Stimulated activated CD4-positive, alpha-beta T cell treated with anti-CD3 and anti-CD28 coated beads, Interleukin-12 subunit alpha, Interleukin-12 subunit beta, amount 100 ng/mL, for 48 hours (primary cell): ENCODE results near the gene FNDC1.
"Not testable (repeated sequence)": the region's sequence is repeated elsewhere in the genome, so short reads cannot be mapped to it uniquely, and the experiment has no call there.

Experiments used
- DNase-seq, 3 donors: peaks; one replicate each; pipeline ENCODE4 v3.0.0-alpha.2; 2020; ENCODE audit warnings: low read depth in 2 of 3, low spot score in 1 of 3

Gene FNDC1

DNA sequence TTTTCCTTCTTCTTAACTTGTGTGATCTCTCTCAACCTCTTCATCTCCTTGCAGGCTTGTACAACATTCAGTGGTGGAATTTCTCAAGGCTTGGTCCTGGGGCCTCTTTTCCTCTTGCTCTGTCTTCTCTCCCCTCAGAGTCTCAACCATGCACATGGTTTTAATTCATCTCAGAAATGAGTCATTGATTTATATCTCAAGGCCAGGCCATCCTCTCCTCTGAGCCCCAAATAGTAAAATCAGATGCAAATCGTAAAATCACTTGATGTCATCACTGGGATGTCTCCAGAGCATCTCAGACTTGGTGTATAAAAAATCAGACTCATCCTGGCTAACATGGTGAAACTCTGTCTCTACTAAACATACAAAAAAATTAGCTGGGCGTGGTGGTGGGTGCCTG, 85.0 kb downstream of the FNDC1 start:
- DNase-seq = no peak

DNA sequence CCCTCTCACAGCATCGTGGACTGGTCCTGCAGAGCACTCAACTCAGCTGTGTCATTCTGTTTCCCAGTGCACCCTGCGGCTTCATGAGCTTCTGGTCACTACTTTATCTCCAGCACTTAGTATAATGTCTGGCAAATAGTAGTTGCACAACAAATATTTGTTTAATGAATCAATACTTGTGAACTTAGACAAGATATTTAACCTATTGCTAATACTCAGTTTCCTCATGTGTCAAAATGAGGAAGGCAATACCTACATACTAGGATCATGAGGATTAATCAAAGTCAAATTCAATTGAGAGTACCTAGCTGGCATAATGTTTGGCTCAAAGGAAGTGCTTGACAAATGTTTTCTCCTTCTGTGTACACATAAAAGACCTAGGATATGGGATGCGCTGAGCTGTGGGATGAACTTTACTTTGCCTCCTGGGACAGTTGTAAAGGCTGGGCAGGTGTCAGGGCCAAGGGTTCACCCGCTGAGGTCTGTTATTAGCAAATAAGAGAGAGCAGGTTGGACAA, 86.3 kb downstream of the FNDC1 start:
- no peak for DNase-seq

DNA sequence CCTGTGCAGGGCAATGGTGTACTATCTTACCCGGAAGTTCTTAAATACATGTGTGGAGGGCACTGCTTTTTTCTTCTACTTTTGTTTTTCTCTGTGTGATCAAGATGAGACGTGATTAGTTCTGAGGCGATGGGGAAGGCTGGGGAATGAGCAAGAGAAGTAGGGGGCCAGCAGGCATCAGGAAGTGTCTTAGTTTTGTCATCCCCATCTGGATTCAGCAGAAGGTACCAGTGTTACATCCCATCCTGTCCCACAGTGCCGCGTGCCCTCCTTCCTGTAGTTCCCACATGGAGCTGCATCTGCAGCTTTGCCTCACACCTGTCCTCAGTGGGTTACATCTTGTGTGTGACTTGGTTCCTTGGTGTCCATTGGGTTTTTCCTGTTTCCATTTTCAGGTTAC, 86.9 kb downstream of the FNDC1 start:
- no peak for DNase-seq

DNA sequence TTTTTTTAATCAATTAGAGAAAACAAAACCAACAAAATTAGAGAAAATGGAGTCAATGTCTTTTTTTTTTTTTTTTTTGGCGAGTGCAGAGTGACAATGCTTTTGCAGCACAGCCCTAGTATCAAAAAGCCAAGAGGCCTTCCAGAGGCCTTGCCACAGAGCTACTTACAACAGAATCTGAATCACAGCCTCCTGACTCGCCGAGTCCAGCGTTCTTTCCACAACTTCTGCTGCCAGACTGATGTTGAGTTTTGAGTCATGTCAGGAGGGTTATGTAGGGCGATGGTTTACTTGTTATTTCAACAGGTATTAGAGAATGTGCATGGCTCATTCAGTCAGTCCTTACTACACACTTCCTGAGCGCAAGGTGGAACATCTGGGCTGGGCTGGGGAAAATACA, 88.6 kb downstream of the FNDC1 start:
- DNase-seq = no peak

DNA sequence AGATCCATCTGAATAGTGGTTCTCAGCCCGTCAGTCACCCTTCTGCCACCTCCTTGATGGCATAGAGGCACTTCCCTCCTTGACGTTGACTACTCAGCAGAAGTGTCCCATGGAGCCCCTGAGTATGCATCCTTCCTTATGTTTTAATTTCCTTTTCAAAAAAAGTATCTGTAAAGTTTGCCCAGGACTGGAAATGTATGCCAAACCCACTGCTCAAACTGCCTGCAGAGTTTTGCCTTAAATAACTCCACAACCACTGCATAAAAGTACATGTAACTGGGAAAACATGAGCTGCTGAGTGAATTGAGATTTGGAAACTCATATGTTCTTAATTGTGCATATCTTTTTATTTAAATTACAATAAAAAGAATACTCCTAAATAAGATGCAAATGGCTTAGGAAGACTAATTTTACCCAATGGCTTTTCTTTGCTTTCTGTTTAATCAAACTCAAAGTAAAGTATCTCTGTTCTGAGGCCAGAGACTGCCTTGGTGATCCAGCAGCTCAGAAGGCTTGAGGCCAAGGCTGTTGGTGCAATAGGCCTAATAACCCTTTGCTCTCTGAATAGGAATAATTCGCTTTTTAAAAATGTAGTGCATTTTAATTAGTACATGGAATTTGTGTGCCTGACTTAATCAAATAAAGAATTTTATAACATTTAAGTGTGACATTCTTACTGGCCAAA, 90.4 kb downstream of the FNDC1 start:
- DNase-seq = no peak

DNA sequence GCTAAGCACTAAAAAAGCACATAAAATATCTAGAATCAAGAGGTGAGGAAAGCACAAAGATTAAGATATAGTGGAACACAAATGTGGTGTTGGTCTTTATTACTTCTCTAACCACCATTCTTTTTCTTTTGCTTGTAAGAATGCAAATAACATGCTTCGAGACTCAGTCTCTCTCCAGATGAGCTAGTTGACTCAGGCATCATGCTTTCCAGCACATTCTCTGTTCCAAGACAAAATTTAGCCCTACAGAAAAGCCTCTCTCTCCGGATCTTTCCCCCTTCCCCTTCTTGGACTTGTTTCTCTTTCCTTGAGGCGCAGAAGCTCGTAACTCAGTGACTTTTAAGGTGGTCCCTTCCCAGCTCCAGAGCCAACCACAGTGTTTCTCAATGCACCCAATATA, 91.0 kb downstream of the FNDC1 start:
- no peak for DNase-seq

DNA sequence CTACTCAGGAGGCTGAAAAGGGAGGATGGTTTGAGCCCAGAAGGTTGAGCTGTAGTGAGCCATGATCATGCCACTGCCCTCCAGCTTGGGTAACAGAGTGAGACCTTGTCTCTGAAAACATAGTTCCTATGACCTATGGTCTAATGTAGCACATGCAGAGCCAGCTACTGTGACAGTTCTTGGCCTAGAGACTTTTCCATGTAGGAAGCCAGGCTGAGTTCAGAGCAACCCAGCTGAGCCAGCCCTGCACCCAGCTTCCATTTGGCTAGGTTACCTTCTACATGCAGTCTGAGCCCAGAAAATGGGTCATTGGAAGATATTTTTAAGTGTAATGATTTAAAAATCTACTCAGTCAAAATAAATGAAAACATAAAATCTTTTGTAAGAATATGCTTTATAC, 92.8 kb downstream of the FNDC1 start:
- no peak for DNase-seq

DNA sequence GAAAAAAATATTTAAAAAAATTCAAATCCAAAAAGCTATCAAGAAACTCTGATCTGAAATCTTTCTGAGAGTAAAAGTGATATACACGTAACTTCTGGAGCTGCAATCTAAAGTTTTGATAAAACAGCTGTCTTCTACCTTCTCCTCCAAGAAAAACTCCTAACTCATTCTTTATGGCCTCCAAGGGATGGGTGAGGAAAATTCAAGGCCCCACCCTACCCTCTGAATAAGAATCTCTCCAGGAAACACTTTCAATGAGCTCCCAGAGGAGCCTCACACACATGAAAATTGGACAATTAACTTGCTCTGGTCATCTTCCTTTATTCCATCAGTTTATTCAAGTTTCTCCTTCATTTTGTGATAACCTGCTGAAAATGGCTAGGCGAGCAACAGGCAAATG, 93.4 kb downstream of the FNDC1 start:
- no peak for DNase-seq

DNA sequence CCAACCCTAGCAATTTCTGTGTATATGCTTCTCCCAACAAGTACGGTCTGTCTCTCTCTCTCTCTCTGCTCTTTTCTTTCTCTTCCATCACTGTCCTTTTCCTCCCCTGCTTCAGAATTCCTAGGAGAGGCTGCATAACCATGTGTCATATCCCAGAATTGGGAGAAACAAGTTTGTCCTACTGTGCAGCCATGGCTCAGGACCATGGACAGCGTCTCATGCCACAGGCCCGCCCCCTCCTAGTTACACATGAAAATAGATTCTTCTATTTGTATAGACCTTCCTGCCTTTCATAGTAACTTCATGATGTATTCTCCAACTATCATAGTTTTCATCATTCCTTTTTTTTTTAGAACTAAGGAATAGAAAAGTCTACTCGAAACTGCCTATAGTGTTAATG, 98.0 kb downstream of the FNDC1 start:
- no peak for DNase-seq

DNA sequence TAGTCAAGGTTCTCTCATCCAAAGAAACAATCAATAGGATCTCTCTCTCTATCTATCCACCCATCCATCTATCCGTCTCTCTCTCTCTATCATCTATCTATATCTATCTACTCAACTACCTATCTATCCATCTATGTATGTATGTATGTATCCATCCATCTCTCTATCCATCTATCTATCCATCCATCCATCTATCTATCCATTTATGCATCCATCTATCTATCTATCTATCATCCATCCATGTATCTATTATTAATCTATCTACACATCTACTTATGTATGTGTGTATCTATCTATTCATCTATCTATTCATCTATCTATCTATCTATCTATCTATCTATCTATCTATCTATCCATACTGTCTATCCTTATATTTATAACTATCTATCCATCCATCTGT, 99.3 kb downstream of the FNDC1 start:
- no peak for DNase-seq

DNA sequence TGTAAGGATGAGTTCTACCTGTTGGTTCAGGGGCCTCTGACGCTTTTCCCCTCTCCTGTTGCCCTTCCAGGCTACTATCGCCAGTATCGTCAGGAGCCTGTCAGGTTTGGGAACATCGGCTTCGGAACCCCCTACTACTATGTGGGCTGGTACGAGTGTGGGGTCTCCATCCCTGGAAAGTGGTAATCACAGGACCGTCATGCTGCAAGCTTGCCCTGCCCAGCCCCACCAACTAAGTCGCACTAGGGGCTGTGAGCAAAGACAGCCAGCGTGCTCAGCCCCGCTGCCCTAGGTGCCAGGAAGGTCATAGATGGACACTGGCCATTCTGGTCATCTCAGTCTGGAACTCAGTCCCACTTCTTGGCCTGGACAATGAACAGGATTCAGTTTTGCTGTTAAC, 102.1 kb downstream of the FNDC1 start:
- no peak for DNase-seq

DNA sequence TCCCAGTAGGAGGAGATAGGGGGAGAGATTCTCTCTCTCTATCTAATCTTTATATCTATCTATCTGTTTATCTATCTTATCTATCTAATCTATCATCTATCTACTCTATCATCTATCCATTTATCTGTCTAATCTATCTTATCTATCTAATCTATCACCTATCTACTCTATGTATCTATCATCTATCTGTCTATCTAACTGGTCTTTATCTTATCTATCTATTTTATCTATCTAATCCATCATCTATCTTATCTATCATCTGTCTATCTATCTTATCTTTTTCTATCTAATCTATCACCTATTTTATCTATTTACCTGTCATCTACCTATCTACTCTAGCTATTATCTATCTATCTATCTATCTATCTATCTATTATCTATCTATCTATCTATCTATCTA, 109.4 kb downstream of the FNDC1 start:
- no peak for DNase-seq

DNA sequence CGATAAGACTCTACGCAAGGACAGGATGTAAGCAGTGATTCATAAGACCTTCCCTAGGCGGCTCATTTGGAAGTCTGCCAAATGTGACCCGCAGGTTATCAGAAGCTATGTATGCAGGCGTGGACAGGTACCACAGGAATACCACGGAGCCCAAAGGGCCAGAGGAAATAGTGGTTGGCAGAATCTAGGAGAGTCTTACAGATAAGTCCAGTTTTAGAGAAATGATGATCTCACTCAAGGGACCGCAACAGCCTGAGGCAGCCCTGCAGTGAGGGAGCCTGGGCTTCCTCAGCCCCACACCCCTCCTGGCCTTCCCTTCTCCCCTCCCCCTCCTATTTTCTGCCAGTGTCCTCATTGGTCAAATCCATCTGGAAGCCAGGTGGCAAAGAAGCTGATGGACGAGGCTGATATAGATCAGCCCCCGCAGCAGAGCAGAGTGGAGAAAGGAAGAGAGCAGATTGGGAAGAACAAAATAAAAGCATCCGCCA, 110.6 kb downstream of the FNDC1 start:
- no peak for DNase-seq

DNA sequence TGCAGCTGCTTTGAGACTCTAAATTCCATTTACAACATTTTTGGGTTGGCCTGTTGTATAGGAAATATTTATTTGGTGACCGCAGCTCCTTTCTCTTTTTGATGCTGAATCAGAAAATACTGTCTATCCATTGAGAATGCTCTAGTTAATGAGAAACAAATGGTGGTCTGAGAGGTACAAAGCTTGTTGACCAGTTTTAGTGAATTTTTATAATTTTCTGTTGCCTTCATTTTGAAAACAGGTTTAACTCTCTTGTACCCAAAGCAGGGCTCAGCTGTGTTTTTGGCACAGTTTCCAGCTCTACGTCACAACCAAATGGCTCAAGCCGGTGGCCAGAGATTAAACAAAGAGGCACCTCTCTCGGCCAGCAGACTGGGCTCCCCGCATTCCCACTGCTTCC, 113.2 kb downstream of the FNDC1 start:
- DNase-seq = no peak

DNA sequence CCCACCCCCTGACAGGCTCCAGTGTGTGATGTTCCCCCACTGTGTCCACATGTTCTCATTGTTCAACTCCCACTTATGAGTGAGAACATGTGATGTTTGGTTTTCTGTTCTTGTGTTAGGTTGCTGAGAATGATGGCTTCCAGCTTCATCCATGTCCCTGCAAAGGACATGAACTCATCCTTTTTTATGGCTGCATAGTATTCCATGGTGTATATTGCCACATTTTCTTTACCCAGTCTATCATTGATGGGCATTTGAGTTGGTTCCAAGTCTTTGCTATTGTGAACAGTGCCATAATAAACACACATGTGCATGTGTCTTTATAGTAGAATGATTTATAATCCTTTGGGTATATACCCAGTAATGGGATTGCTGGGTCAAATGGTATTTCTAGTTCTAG, 115.5 kb downstream of the FNDC1 start:
- DNase-seq = not testable (repeated sequence)

DNA sequence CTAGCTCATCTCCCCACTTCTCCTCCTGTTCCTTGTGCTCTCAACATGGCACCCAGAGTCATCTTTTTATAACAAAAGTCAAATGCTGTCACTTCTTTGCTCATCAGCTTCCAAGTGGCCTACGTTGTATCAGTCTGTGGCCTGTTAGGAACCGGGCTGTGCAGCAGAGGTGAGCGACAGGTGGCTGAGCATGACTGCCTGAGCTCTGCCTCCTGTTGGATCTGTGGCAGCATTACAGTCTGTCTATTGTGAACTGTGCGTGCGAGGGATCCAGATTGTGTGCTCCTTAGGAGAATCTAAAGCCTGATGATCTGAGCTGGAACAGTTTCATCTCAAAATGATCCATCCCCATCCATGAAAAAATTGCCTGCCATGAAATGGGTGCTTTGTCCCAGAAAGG, 129.6 kb downstream of the FNDC1 start:
- DNase-seq = no peak

DNA sequence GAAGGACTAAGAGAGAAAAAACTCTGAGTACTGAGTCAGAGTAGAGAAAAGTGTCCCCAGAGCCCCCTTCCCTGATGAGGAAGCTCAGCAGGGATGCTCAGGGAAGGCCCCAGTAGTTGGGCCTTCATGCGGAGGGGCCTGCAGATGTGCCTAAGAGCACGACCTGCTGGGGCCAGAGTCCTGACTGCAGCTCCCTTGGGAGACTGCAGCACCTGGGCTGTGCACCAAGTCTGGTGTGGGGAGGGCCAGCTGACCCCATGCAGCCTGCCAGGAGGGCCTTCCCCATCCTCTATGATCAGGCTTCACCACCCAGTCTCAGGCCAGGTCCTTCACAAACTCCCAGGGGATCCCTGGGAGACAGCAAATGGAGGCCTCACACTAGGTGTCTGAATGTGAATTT, 130.4 kb downstream of the FNDC1 start:
- no peak for DNase-seq

DNA sequence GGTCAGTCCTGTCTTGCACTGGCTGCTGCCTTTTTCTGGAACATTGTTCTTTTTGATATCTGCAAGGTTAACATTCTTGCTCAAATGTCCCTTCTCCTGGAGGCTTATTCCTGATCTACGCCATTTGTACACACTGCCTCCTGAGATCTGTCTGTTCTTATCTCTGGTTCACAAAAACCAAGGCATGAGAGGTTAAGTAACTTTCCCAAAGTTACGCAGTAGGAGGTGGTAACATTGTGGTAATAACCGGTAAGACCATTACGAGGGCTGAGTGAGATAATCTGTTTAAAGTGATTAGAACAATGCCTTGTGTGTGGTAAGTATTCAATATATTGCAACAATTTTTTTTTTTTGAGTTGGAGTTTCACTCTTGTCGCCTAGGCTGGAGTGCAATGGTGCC, 132.1 kb downstream of the FNDC1 start:
- no peak for DNase-seq

DNA sequence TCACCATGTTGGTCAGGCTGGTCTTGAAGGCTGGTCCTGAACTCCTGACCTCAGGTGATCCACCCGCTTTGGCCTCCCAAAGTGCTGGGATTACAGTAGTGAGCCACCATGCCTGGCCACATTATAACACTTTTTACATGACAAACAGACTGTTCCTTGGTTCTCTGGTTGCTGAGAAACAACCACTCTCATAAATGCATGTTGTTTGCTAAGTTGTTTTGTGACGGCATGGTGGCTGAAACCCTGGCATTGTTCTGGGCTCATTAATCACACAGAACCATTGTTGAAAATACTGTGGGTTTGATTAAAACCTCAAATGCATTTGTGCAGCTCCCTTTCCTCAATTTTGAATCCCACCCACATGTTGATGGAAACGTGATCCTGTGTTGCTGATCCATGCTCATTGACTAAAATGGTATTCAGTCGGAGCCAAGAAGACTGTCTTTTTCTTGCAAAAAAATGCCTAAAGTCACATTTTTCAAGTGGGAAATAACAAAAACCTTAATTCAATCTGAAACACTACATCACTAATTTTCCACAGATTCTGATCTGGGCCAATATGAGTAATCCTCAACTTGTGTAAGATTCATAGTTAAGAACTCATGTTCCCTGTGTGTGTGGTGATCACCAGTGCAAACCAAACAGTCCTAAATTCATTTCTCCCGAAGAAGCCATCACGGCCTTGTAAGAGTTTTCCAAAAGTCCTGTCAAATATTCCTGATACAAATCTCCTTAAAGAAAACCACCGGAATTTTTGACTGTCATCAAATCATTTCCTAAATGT, 132.8 kb downstream of the FNDC1 start:
- DNase-seq = no peak

DNA sequence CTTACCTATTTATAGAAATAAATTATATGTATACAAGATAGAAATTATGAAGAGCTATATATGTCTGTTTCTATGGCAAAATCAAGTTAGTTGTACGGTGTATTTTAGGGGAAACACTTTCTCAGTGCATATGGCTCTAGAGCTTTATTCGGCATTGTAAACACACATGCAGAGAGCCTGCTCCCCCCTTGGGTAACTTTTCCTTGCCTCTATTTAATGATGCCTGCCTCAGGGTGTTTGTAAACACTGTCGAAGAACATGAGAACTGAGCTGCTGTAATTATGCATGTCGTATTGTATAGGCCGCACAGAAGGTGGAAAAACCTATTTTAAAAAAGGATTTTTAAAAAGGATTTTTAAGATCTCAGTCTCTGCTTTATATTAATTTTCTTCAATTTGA, 133.4 kb downstream of the FNDC1 start:
- no peak for DNase-seq

DNA sequence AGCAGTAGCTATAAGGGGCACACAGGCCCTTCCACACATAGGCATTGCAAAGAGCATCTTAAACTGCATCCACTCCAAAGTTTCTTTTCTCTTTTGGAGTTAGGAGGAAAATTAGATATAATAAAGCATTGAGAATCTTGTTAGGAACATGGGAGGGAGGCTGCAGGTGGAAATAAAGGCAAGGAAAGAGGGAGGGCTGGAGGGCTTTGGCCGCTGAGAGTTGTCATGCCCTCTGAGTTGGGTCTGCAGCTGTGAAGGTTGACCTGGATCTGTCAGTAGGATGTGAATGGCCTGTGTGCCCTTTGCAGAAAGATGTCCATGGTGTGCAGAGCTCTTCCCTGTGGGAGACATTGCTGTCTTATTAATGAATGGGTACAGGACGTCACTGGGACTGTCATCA, 134.0 kb downstream of the FNDC1 start:
- no peak for DNase-seq

DNA sequence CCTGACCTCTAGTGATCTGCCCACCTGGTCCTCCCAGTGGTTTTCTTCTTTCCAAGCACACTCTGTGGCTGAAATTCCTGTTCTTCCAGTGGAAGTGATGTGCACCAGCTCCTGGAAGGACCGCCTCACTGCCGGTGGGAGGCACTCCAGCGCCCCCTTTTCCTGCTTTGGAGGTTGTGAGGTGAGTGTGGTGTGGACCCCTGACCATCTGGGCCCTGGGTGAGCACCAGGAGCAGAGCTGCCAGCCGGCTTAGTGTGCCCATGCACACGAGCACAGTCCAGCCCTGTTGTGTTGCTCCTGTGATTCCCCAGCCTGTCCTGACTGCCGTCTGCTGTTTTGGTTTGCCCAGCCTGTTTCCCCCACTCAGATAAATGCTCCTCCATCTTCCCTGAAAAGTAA, 134.6 kb downstream of the FNDC1 start:
- no peak for DNase-seq

DNA sequence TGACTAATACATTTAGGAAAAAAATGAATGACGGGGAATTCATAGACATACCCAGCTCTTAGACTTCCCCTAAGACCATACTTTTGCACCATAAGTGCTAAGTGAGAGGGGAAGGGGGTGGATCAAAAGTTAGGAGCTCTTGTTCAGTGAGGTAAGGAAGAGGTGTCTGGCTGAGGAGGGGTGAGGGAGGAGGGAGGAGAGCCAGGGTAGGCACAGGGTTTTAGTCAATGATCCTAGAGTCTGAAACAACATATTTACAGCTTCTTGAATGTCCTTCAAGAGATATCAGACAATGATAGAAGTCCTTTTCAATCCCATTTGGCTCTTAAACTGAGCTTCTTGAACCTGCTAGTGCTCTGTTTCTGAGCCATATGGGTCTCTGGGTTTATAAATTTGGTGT, 135.4 kb downstream of the FNDC1 start:
- no peak for DNase-seq
